BE2C (cell line): Measurements from ENCODE around the gene PITPNM1.

ENCODE experiments used
- DNase-seq: peaks from one replicate; pipeline ENCODE4 v3.0.0-alpha.2; 2020
- H3K27me3 ChIP-seq: fragments of 250-450 bp; sonication (Bioruptor Pico); 2 replicates; pipeline ENCODE4 v1.5.1; 2020; ENCODE audit warnings: mild to moderate bottlenecking
- H3K36me3 ChIP-seq: fragments of 250-450 bp; sonication (Bioruptor Pico); 2 replicates; pipeline ENCODE4 v1.5.1; 2020; ENCODE audit warnings: mild to moderate bottlenecking
- H3K4me1 ChIP-seq: fragments of 250-450 bp; sonication (Bioruptor Pico); 2 replicates; pipeline ENCODE4 v1.5.1; 2020
- H3K4me3 ChIP-seq: 2 replicates; pipeline ENCODE4 v1.5.1; 2011; ENCODE audit warnings: low read depth, low read length
- H3K9me3 ChIP-seq: fragments of 250-450 bp; sonication (Bioruptor Pico); 2 replicates; pipeline ENCODE4 v1.5.1; 2020
- CTCF ChIP-seq: IDR thresholded peaks from 2 replicates; pipeline ENCODE4 v1.5.1; 2012; ENCODE audit warnings: mild to moderate bottlenecking, low read depth, low read length

Gene PITPNM1

DNA sequence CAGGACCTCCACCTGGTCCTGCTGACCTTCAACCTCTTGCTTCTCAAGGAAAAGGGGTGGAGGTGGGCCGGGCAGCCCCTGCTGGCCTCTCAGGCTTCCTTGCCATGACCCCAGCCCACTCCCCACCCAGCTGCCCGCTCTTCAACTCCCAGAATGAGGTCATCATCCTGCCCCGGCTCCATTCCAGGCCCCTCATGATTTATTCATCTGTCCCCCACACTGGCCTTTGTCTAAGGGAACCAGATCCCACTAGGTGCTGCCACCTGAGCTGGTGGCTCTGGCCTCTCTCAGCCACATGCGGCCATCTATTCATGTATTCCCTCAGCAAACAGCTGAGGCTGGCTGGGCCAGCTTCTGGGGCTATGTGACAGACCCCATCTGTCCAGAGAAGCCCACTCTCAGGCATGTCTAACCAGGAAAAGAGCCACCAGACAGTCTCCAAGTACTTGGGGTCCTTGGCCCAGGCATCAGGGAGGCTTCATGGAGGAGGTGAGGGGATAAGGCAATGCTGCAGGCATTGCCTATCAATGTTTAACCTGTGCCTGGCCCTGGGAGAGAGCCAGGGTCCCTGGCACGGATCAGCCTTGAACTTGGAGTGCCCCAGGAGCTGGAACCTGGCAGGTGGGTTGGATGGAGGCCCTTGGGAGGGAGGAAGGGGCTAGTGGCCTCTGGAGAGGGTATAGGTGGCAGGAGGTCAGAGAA is 20.3 kb upstream of the PITPNM1 start:
- no peak for DNase-seq
- no peaks in the 10 kb centered on the region for H3K27me3 ChIP-seq
- no peaks in the 10 kb centered on the region for H3K9me3 ChIP-seq
- no peak for TF ChIP-seq CTCF
- no peaks in the 10 kb centered on the region for H3K36me3 ChIP-seq
- H3K4me1 ChIP-seq = no peaks in the 10 kb centered on the region
- H3K4me3 ChIP-seq = no peak overlapping the region

DNA sequence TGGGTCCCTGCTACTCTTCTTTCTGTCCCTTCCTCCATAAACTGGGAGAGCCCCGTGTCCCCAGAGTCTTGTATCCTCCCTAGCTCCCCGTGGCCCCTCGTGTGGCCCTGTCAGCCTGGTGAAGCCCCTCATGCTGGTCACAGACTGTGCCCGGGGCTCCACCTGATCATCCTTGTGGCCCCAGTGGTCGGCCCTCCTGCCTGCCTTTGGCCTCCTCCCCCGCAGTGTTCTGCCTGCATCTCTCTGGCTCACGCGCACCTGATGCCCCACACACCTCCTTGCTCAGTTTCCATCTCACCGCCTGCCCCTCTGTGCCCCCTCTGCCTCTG is 19.3 kb upstream of the PITPNM1 start:
- Histone ChIP-seq H3K36me3 (no peaks in the 10 kb centered on the region), H3K27me3 (no peaks in the 10 kb centered on the region), H3K4me3 (no peak overlapping the region), H3K9me3 (no peaks in the 10 kb centered on the region), H3K4me1 (no peaks in the 10 kb centered on the region)
- no peak for DNase-seq
- no peak for TF ChIP-seq CTCF

GRCh38 chr11:67523556-67524479 is 18.7 kb upstream of the PITPNM1 start:
- H3K4me1 ChIP-seq = no peaks in the 10 kb centered on the region
- no peaks in the 10 kb centered on the region for H3K36me3 ChIP-seq
- no peak overlapping the region for H3K4me3 ChIP-seq
- H3K27me3 ChIP-seq = no peaks in the 10 kb centered on the region
- TF ChIP-seq CTCF = no peak
- no peaks in the 10 kb centered on the region for H3K9me3 ChIP-seq
- no peak for DNase-seq

GRCh38 chr11:67522844-67523555 is 17.8 kb upstream of the PITPNM1 start, which contains the start of gene CABP2:
TSS of gene CABP2 (minus strand) at chr11:67523446. CDS start at chr11:67523326, 120 bp downstream.
- TF ChIP-seq CTCF = no peak
- H3K4me1 ChIP-seq = no peaks in the 10 kb centered on the region
- H3K36me3 ChIP-seq = no peaks in the 10 kb centered on the region
- no peaks in the 10 kb centered on the region for H3K9me3 ChIP-seq
- H3K4me3 ChIP-seq = no peak within 1 kb of the TSS
- H3K27me3 ChIP-seq = no peaks in the 10 kb centered on the region
- DNase-seq = no peak

DNA sequence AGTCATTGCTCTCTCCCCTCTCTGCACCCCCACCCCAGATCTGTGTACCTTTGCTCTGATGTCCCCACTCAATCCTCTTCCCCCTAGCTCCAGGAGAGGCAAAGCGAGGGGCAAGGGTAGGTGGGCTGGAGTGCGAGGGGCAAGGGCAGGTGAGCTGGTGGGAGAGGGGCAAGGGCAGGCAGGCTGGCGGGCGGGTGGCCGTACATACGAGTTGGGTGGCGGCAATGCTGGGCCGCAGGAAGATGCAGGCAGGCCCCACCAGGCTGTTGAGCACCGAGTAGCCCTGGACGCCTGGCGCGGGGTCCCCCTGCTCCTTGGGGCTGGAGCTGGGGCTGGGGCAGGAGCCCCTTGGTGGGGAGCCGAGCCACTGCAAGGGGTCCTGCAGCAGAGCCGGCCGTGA is 17.2 kb upstream of the PITPNM1 start:
- H3K9me3 ChIP-seq = no peaks in the 10 kb centered on the region
- no peaks in the 10 kb centered on the region for H3K36me3 ChIP-seq
- H3K4me3 ChIP-seq = no peak overlapping the region
- no peaks in the 10 kb centered on the region for H3K4me1 ChIP-seq
- no peaks in the 10 kb centered on the region for H3K27me3 ChIP-seq
- DNase-seq = no peak
- no peak for TF ChIP-seq CTCF
